Measurements from ENCODE around the gene MAT2B. TPM values are rescaled to one million over a fixed set of nuclear protein-coding genes. Genes with fewer than 3 reads are reported as not detected.

Gene MAT2B
- total and polyA plus RNA-seq, 2 of the 13 experiments (the other 11 are each of a cell fraction or from before 2014, with no cell fraction given), result 20.2 to 37.1 TPM

DNA sequence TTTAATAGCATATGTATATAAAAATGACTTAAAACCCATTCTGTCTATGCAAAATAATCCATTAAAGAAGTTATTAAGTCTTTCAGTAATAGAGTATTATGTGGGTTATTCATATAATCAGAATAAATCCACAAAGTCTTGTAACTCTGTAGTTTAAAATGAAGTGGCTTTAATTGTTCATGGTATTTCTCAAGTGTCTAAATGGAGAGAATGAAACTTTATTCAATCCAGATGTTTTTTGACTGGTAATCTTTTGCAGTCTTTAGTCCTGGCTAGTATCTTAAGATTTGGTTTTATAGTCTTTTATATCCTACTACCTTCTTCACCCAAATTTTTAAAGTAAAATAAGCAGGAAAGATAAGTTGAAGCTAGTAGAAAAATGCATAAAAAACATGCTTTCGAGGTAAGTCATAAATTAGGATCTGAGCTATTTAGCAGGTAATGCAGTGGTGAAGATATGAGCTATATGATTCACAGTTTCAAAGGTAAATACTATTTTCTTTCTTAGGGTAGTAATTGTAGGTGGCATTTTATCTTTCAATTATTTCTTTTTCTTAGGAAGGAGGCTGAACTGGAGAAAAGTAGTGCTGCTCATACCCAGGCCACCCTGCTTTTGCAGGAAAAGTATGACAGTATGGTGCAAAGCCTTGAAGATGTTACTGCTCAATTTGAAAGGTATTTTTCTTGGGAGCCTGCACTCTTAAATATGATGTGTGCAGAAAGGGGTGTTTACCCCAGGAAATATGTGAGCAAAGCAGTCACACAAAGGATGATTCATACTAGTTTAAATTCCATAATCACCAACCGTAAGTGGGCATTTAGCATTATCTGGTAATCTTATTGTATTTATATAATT is 27.1 kb upstream of the MAT2B start:
- POLR2A ChIA-PET, result no interaction called here
- Histone ChIP-seq H3K4me1 (ENCODE audit: insufficient read depth, low read length) (no peaks in the 10 kb centered on the region), H3K36me3 (replicated peaks in 1 of 2; ENCODE audit: control insufficient read depth in 1 of 2, insufficient read depth in 2 of 2, low read length in 2 of 2) (peaks cover 7 to 34% of the 10 kb centered on the region in 2 experiments), H3K79me2 (ENCODE audit: insufficient read depth, low read length) (no peaks in the 10 kb centered on the region), H3K4me2 (ENCODE audit: low read depth, low read length) (no peak overlapping the region), H2AFZ (ENCODE audit: low read length) (no peak overlapping the region), H4K20me1 (ENCODE audit: insufficient read depth, low read length) (no peaks in the 10 kb centered on the region), H3K9me3 (ENCODE audit: low read length) (no peaks in the 10 kb centered on the region), H3K27ac (ENCODE audit: extremely low read length, insufficient read depth, low read length) (no peak overlapping the region), H3K27me3 (ENCODE audit: control insufficient read depth in 1 of 2, insufficient read depth in 2 of 2, low read length in 2 of 2) (no peaks in the 10 kb centered on the region), H3K4me3 (replicated peaks in 1 of 3; ENCODE audit: insufficient read depth in 1 of 3, low read depth in 2 of 3, low read length in 3 of 3) (no peak overlapping the region), H3K9ac (ENCODE audit: insufficient read depth, low read depth, low read length) (no peak overlapping the region)
- no peak for DNase-seq (ENCODE audit: low spot score)
- CTCF ChIA-PET (ENCODE audit: low intra/inter-chr PET ratio, low total read pairs), result no interaction called here
- WGBS (ENCODE audit: low lambda C conversion rate), result 98% methylated on average over 2 of the region's 2 CpGs
- no peak for ATAC-seq
- FAIRE-seq, result no peak
- intact Hi-C loops (cut with micrococcal nuclease; ENCODE audit: unreplicated experiment), result no loop called here
- in situ Hi-C loops (cut with HindIII; ENCODE audit: extremely low pct_ligation_motif_present, low pct_unique_long_range_greater_than_20kb), result no loop called here
- BruUV-seq (replicated peaks), result no TSS peak
- TF ChIP-seq, protein P1, sequence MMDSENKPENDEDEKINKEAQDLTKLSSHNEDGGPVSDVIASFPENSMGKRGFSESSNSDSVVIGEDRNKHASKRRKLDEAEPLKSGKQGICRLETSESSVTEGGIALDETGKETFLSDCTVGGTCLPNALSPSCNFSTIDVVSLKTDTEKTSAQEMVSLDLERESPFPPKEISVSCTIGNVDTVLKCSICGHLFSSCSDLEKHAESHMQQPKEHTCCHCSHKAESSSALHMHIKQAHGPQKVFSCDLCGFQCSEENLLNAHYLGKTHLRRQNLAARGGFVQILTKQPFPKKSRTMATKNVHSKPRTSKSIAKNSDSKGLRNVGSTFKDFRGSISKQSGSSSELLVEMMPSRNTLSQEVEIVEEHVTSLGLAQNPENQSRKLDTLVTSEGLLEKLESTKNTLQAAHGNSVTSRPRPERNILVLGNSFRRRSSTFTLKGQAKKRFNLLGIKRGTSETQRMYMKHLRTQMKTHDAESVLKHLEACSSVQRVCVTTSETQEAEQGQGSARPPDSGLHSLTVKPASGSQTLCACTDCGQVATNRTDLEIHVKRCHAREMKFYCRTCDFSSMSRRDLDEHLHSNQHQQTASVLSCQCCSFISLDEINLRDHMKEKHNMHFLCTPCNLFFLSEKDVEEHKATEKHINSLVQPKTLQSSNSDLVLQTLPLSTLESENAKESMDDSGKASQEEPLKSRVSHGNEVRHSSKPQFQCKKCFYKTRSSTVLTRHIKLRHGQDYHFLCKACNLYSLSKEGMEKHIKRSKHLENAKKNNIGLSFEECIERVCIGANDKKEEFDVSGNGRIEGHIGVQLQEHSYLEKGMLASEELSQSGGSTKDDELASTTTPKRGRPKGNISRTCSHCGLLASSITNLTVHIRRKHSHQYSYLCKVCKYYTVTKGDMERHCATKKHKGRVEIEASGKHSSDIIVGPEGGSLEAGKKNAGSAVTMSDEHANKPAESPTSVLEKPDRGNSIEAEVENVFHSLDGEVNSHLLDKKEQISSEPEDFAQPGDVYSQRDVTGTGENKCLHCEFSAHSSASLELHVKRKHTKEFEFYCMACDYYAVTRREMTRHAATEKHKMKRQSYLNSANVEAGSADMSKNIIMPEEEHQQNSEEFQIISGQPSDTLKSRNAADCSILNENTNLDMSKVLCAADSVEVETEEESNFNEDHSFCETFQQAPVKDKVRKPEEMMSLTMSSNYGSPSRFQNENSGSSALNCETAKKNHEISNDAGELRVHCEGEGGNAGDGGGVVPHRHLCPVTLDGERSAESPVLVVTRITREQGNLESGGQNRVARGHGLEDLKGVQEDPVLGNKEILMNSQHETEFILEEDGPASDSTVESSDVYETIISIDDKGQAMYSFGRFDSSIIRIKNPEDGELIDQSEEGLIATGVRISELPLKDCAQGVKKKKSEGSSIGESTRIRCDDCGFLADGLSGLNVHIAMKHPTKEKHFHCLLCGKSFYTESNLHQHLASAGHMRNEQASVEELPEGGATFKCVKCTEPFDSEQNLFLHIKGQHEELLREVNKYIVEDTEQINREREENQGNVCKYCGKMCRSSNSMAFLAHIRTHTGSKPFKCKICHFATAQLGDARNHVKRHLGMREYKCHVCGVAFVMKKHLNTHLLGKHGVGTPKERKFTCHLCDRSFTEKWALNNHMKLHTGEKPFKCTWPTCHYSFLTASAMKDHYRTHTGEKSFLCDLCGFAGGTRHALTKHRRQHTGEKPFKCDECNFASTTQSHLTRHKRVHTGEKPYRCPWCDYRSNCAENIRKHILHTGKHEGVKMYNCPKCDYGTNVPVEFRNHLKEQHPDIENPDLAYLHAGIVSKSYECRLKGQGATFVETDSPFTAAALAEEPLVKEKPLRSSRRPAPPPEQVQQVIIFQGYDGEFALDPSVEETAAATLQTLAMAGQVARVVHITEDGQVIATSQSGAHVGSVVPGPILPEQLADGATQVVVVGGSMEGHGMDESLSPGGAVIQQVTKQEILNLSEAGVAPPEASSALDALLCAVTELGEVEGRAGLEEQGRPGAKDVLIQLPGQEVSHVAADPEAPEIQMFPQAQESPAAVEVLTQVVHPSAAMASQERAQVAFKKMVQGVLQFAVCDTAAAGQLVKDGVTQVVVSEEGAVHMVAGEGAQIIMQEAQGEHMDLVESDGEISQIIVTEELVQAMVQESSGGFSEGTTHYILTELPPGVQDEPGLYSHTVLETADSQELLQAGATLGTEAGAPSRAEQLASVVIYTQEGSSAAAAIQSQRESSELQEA (CRISPR knock-in tag; IDR thresholded peaks at IDR 0.05; ENCODE audit: not compliant biosample characterization), result no peak
- TF ChIP-seq NPAS2 (CRISPR knock-in tag; IDR thresholded peaks at IDR 0.05; ENCODE audit: borderline replicate concordance), result no peak
- no peak for TF ChIP-seq JARID2 (CRISPR knock-in tag; IDR thresholded peaks at IDR 0.05; ENCODE audit: insufficient replicate concordance)
- TF ChIP-seq, protein P2, sequence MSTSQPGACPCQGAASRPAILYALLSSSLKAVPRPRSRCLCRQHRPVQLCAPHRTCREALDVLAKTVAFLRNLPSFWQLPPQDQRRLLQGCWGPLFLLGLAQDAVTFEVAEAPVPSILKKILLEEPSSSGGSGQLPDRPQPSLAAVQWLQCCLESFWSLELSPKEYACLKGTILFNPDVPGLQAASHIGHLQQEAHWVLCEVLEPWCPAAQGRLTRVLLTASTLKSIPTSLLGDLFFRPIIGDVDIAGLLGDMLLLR (CRISPR knock-in tag; IDR thresholded peaks at IDR 0.05), result no peak
- no peak for TF ChIP-seq ZNF678 (CRISPR knock-in tag; IDR thresholded peaks at IDR 0.05)
- TF ChIP-seq, protein P3, sequence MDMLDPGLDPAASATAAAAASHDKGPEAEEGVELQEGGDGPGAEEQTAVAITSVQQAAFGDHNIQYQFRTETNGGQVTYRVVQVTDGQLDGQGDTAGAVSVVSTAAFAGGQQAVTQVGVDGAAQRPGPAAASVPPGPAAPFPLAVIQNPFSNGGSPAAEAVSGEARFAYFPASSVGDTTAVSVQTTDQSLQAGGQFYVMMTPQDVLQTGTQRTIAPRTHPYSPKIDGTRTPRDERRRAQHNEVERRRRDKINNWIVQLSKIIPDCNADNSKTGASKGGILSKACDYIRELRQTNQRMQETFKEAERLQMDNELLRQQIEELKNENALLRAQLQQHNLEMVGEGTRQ (IDR thresholded peaks at IDR 0.05; ENCODE audit: low read depth, low read length), result no peak
- TF ChIP-seq, protein P3 (CRISPR knock-in tag; IDR thresholded peaks at IDR 0.05; ENCODE audit: borderline replicate concordance), result no peak
- TF ChIP-seq ZNF746 (CRISPR knock-in tag; IDR thresholded peaks at IDR 0.05), result no peak
- TF ChIP-seq PBX3 (CRISPR knock-in tag; IDR thresholded peaks at IDR 0.05; ENCODE audit: borderline replicate concordance), result no peak
